K562 (cell line): ENCODE measurements around the gene YES1. TPM values are rescaled to one million over a fixed set of nuclear protein-coding genes. Genes with fewer than 3 reads are reported as not detected.

Experiments used
- BCL6 ChIP-seq: fragments of 250-450 bp; sonication (Bioruptor Pico); IDR thresholded peaks from 2 replicates; pipeline ENCODE4 v1.4.0; 2020
- CBFB ChIP-seq: sonication (generic); formaldehyde crosslinking; IDR thresholded peaks from 2 replicates; pipeline ENCODE4 v1.4.0; 2020; ENCODE audit warnings: mild to moderate bottlenecking, missing genetic modification reagents
- CREM ChIP-seq: IDR thresholded peaks from 2 replicates; pipeline ENCODE4 v1.6.1; 2014; ENCODE audit warnings: antibody characterized with exemption, low read depth
- FOXJ2 ChIP-seq: fragments of 200-800 bp; sonication (Bioruptor generic); IDR thresholded peaks from 2 replicates; pipeline ENCODE4 v1.6.1; 2016; ENCODE audit warnings: missing genetic modification characterization, missing compliant biosample characterization
- FUS ChIP-seq: fragments of 200-400 bp; formaldehyde crosslinking; optimal IDR thresholded peaks from 2 replicates; pipeline ENCODE3; 2017; ENCODE audit warnings: low read depth, low read length
- NCOA2 ChIP-seq, 2 experiments: fragments of 450-650 bp; IDR thresholded peaks; 2 replicates each; pipeline ENCODE4 v1.6.1; 2018; ENCODE audit warnings: mild to moderate bottlenecking in 2 of 2, moderate library complexity in 1 of 2; ENCODE audit not compliant: partially characterized antibody in 2 of 2
- NFATC3 ChIP-seq: fragments of 450-650 bp; IDR thresholded peaks from 2 replicates; pipeline ENCODE4 v1.6.1; 2017; ENCODE audit warnings: mild to moderate bottlenecking
- TBL1XR1 ChIP-seq, 2 experiments: IDR thresholded peaks; 2 replicates each; pipeline ENCODE4 v1.6.1; 2012; ENCODE audit warnings: improper control_type of control experiment in 2 of 2, low read length in 2 of 2, mild to moderate bottlenecking in 1 of 2
- TEAD4 ChIP-seq, 2 experiments: sonication (generic) in 1 of 2; formaldehyde crosslinking in 1 of 2; IDR thresholded peaks; 2 replicates each; pipeline versions ENCODE4 v1.6.1 to v1.8.0; 2012 to 2022; ENCODE audit warnings: borderline replicate concordance in 1 of 2, inconsistent platforms in 1 of 2, low read length in 1 of 2, mild to moderate bottlenecking in 1 of 2, missing genetic modification reagents in 1 of 2
- TOE1 ChIP-seq, 2 experiments: fragments of 450-650 bp in 1 of 2; sonication (generic) in 1 of 2; formaldehyde crosslinking in 1 of 2; IDR thresholded peaks; 2 replicates each; pipeline versions ENCODE4 v1.7.1 to v1.8.0; 2016 to 2022; ENCODE audit warnings: borderline replicate concordance in 2 of 2, mild to moderate bottlenecking in 2 of 2, antibody characterized with exemption in 1 of 2, inconsistent platforms in 1 of 2, low read depth in 1 of 2, missing genetic modification reagents in 1 of 2, moderate library complexity in 1 of 2
- ZNF239 ChIP-seq: fragments of 250-450 bp; sonication (Bioruptor Pico); IDR thresholded peaks from 2 replicates; pipeline ENCODE4 v1.4.0; 2020; ENCODE audit warnings: mild to moderate bottlenecking
- polyA plus RNA-seq, 8 experiments: library from polyadenylated mRNA; depleted of rRNA in 4 of 8; stranded (reverse) in 5 of 8; unstranded in 3 of 8; fragments of >200 nt; fragmentation: Nextera tagmentation in 2 of 8; fragmentation: Illumina TruSeq in 1 of 8; extraction: Ambion mirVana in 2 of 8; extraction: Trizol in 1 of 8; gene quantifications; 2 replicates each; pipeline versions ENCODE4 v1.2.1 to v1.2.3, GENCODE V29; 2011 to 2014; ENCODE audit warnings: inconsistent platforms in 1 of 8, missing spikeins in 1 of 8
- total RNA-seq, 7 experiments: library from RNA; depleted of rRNA in 6 of 7; stranded (reverse); fragments of >200 nt in 6 of 7; fragmentation: Illumina TruSeq in 2 of 7; extraction: Trizol in 2 of 7; gene quantifications; 2 replicates each; pipeline versions ENCODE4 v1.2.1 to v1.2.3, GENCODE V29; 2011 to 2021; ENCODE audit warnings: low replicate concordance in 1 of 7
- TF ChIP-seq, protein P1 (sequence below): fragments of 250-450 bp; sonication (Bioruptor Pico); IDR thresholded peaks from 2 replicates; pipeline ENCODE4 v1.4.0; 2020; ENCODE audit warnings: mild to moderate bottlenecking

YES1 gene
- total and polyA plus RNA-seq, 9 of the 15 experiments (the other 6 are each of a cell fraction or from before 2014, with no cell fraction given) = 37.2 to 115 (median 77.7) TPM

DNA sequence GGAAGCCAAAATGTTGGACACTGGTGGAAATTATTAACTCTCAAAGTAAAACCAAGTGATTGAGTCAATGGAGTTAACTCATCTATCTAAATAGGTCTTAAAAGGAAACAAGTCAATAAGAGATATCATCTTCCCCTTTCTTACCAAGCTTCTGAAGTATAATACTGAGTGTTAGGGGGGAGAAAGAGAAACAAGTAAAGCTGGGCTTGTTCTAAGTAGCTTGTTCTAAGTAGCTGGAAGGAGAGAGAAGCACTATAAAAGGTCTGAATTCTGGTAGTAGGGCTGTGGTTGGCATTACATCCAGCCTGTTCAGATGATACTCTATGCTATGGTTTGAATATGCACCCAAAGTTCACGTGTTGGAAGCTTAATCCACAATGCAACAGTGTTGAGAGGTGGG is 26.8 kb downstream of the YES1 start (continued):
- TF ChIP-seq, protein P1, sequence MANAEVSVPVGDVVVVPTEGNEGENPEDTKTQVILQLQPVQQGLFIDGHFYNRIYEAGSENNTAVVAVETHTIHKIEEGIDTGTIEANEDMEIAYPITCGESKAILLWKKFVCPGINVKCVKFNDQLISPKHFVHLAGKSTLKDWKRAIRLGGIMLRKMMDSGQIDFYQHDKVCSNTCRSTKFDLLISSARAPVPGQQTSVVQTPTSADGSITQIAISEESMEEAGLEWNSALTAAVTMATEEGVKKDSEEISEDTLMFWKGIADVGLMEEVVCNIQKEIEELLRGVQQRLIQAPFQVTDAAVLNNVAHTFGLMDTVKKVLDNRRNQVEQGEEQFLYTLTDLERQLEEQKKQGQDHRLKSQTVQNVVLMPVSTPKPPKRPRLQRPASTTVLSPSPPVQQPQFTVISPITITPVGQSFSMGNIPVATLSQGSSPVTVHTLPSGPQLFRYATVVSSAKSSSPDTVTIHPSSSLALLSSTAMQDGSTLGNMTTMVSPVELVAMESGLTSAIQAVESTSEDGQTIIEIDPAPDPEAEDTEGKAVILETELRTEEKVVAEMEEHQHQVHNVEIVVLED (CRISPR knock-in tag) = no peak
- TF ChIP-seq BCL6 (no peak), ZNF239 (CRISPR knock-in tag) (peak; percentile 62), CREM (no peak), NCOA2 (IDR thresholded peaks at IDR 0.05; ENCODE audit: partially characterized antibody in 2 of 2) (no peak), CBFB (CRISPR knock-in tag) (no peak), TEAD4 (IDR thresholded peaks at IDR 0.05; ENCODE audit: low read length) (no peak), TEAD4 (CRISPR knock-in tag; IDR thresholded peaks at IDR 0.05; ENCODE audit: borderline replicate concordance) (no peak), NFATC3 (no peak), TBL1XR1 (IDR thresholded peaks at IDR 0.05; ENCODE audit: low read length in 2 of 2) (no peak), TOE1 (IDR thresholded peaks at IDR 0.05; ENCODE audit: borderline replicate concordance) (no peak), TOE1 (CRISPR knock-in tag; IDR thresholded peaks at IDR 0.05; ENCODE audit: borderline replicate concordance, low read depth) (no peak), FUS (no peak), FOXJ2 (no peak)
- TF ChIP-seq, all 486 proteins: peak for 3
